Activated CD4-positive, CD25-positive, alpha-beta regulatory T cell treated with anti-CD3 and anti-CD28 coated beads, Interleukin-2, amount 50 U/mL, for 16 hours (primary cell): ENCODE results near the gene PWWP2A.
"Not testable (repeated sequence)": the region's sequence is repeated elsewhere in the genome, so short reads cannot be mapped to it uniquely, and the experiment has no call there.

ENCODE experiments used
- DNase-seq: peaks from one replicate; pipeline ENCODE4 v3.0.0-alpha.2; 2020; ENCODE audit warnings: low read depth, low spot score

Gene PWWP2A

GRCh38 chr5:160076997-160077396, 42.3 kb downstream of the PWWP2A start:
- DNase-seq, result no peak

- no peak for DNase-seq
Observed at GRCh38 chr5:160075073-160075472, 44.2 kb downstream of the PWWP2A start.

GRCh38 chr5:160071916-160072315, 47.3 kb downstream of the PWWP2A start:
- DNase-seq, result no peak

GRCh38 chr5:160071516-160071915, 47.7 kb downstream of the PWWP2A start:
- DNase-seq, result no peak

DNA sequence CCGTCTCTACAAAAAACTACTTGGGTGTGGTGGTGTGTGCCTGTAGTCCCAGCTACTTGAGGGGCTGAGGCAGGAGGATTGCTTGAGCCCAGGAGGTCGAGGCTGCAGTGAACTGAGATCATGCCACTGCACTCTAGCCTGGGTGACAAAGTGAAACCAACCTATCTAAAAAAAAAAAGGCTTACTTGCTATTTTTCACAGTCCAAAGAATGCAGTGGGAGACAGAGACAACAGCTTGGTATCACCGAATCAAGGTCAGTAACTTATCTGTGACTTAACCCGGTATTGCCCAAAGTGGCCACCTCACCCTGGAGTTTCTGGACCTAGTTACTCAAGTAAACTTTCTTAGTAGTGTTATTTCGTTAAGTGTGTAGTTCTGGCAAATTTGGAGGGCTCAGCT, 50.1 kb downstream of the PWWP2A start:
- not testable (repeated sequence) for DNase-seq

DNA sequence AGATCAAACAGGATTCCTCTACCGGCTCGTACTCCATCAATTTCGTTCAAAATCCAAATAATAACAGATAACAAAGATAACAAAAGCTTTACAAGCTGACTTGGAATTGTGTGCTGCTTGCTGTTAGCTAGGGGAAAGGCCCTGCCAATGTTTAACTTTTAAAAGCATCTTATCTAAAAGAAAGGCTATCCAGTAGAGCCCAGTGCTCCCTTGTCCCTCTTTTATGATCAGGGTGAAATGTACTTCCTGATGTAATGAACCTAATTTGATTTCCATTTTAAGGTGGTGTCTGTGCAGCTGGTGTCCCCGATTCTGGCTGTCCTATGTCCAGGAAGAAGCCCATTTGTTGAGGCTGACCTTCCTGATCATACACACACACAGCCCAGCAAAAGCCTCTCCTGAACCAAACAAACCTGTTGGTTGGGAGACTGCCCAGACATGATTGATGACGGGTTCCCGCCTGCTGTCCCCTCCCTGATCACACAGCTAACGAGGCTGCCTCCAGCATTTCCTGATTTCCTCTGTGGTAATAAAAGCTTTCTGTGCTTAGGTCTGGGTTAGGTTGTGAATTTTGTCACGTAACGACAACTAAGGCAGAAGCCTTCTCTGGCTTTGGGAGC, 54.1 kb downstream of the PWWP2A start:
- no peak for DNase-seq

GRCh38 chr5:160064417-160064810, 54.8 kb downstream of the PWWP2A start:
- no peak for DNase-seq

- no peak for DNase-seq
Observed at GRCh38 chr5:160061770-160062169, 57.5 kb downstream of the PWWP2A start.

DNA sequence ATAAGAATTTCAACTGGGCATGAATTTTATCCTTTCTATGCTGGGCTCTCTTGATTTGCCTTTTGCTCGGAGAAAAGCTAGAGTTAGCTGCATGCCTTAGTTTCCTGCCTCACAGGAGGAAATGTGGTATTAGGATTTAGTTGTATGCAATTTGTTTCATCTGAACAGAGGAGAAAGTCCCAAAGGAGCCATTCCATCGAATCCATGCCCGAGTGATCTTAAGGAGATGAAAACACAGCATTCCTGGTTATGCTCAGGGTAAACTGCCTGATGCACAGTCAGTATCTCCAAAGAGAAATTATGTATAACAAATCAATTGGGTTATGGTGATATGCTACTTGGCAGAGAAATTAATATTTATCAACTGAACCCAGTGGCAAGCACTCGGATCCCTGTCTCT, 59.2 kb downstream of the PWWP2A start:
- no peak for DNase-seq

- DNase-seq, result no peak
Observed at GRCh38 chr5:160057256-160057655, 62.0 kb downstream of the PWWP2A start.

GRCh38 chr5:160054831-160055230, 64.4 kb downstream of the PWWP2A start:
- DNase-seq, result no peak

- DNase-seq, result no peak
Observed at GRCh38 chr5:160054047-160054446, 65.2 kb downstream of the PWWP2A start.

DNA sequence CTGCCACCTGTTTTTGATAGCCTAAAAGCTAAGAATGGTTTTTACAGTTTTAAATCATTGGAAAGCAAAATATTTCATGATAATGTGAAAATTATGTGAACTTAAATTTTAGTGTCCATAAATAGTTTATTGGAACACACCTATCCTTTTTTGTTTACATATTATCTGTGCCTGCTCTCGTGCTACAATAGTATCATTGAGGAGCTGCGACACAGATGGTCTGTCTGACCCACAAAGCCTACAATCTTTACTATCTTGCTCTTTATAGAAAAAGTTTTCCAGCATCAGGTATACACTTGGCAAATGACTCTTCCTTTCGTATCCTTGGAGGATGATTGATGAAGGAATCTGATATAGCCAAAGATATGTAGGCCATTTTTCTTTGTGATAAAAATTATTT, 70.2 kb downstream of the PWWP2A start:
- no peak for DNase-seq

- no peak for DNase-seq
Observed at GRCh38 chr5:160048131-160048530, 71.1 kb downstream of the PWWP2A start.

DNA sequence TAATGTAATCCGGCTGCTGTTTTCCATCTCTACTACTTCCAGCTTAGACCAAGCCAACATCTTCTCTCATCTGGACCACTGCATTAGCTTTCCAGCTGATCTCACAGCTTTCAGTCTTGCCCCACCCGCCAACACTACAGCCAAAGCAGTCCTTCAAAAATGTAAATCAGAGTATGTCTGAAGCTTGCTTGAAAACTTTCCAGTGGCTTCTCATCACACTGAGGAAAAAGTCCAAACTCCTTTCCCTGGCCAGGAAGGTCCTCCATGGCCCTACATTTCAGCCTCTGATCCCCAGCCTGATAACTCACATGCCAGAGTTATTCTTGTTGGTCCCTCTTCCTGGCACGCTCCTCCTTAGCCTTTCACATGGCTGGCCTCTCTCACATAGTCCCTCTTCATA, 71.8 kb downstream of the PWWP2A start:
- DNase-seq, result no peak

- no peak for DNase-seq
Observed at GRCh38 chr5:160044967-160045366, 74.3 kb downstream of the PWWP2A start.

GRCh38 chr5:160044391-160044804, 74.9 kb downstream of the PWWP2A start:
- no peak for DNase-seq

DNA sequence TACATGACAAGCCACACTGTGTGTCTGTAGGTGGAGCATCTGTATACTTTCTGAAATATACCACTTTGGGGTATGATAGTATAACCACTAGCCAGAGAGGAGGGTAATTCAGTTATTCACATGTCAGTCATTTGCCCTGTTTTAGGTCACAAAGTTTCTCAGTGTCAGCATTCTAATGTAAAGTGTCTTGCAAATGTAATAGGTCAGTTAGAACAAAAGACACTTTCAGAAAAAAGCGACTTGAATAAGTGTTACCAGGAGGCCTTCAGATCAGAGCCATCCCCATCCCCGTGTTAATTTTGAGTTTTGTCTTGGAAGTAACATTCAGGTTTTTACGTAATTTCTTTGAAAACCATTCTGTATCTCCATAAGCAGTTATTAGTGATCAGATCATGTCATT, 76.6 kb downstream of the PWWP2A start:
- no peak for DNase-seq
